NCI-H774 (cell line): Measurements from ENCODE around the gene FAM241A.
"Not testable (repeated sequence)": the region's sequence is repeated elsewhere in the genome, so short reads cannot be mapped to it uniquely, and the experiment has no call there.

ENCODE experiments used
- DNase-seq: peaks from one replicate; lab custom pipeline; 2025; lab: John Stamatoyannopoulos, UW

The FAM241A gene

DNA sequence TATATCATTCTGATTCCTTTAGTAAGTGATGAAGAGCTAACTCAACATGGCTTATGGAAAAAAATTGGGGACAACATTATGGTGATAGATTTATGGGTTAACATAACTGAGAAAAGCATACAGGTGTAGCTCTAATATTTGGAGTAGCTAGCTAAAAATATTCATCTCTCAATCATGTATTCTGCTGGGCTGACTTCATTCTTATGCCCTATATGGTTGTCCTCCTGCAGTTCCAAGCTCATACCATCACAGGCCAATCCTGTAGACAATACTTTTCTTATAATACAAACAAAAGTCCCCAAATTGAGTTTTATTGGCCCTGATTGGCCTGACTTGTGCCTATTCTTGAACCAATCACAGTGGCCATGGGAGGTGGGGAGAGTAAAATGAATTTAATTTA lies 6.7 kb upstream of the FAM241A start:
- DNase-seq, result no peak

DNA sequence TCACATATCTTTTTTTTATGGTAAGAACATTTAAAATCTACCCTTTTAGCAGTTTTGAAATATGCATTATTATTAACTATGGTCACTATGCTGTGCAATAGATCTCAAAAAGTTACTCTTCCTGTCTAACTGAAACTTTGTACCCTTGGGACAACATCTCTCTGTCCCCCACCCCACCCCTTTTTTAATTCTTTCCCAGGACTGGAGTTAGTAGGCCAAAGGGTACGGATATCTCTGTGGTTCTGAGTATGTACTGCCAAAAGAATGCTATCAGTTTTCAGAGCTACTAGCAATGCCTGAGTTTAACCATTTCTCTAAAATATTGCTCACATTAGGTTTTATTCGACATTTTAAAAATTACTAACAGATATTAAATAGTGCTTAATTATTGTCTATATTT lies 4.7 kb upstream of the FAM241A start:
- no peak for DNase-seq

DNA sequence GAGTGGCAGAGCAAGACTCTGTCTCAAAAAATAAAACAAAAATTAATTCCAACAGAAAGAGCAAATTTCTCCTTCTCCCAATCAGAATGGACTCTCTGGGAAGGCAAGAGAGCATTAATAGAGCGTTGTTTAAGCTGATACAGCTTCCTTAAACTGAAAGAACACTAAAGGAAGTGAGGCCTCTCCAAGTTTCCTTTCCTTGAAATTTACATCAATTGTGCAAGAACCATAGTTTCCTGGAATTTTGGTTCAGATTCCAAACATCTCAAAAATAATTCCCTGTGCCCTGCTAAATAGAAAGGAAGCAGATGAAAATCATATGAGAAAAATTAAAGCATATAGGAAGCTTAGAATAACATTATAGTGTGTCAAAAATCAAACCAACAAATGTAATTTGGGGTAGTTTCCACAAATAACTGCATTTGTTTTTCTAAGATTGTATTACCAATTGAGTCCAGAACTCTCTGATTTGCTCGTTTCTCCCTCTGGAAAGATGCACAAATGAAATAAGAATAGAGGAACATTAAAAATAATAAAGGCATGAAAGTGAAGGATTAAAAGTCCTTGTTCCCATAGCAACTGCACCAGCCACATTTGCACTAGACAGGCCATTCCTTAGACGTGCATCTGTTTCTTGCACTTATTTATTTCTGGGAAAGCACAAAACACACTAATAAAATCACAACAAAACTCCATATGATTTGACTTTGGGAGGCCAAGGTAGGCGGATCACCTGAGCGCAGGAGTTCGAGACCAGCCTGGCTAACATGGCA lies 3.7 kb upstream of the FAM241A start:
- DNase-seq, result no peak

DNA sequence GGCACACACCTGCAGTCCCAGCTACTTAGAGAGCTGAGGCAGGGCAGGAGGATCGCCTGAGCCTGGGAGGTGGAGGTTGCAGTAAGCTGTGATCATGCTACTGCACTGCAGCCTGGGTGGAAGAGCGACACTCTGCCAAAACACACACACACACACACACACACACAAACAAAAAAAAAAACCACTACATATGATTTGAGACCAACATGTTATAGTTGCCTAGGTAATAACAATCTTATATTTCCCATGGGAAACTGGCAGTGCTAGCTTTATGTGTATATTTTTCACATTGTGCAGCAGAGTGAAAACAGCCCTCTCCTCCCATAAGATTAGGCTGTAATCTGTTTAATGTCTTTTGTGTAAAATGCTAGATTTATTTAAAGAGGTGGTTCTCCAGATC lies 3.1 kb upstream of the FAM241A start:
- DNase-seq, result no peak

DNA sequence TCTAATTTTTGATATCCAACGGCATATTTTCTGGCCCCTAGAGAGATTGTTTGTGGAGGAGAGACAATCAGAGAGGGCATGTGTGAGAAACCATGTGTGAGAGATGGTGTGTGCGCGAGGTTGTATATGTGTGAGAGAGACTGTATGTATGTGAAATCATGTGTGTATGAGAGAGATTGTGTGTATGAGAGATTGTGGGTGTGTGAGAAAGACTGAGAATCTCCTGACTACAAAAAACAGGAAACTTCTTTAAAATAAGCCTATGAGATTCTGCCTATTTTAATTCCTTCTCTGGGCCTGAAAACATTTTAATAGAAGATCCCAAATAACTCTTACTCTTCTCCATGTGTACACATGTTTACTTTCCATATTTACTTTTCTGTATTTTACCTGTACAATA lies 1.5 kb upstream of the FAM241A start:
- DNase-seq, result no peak

DNA sequence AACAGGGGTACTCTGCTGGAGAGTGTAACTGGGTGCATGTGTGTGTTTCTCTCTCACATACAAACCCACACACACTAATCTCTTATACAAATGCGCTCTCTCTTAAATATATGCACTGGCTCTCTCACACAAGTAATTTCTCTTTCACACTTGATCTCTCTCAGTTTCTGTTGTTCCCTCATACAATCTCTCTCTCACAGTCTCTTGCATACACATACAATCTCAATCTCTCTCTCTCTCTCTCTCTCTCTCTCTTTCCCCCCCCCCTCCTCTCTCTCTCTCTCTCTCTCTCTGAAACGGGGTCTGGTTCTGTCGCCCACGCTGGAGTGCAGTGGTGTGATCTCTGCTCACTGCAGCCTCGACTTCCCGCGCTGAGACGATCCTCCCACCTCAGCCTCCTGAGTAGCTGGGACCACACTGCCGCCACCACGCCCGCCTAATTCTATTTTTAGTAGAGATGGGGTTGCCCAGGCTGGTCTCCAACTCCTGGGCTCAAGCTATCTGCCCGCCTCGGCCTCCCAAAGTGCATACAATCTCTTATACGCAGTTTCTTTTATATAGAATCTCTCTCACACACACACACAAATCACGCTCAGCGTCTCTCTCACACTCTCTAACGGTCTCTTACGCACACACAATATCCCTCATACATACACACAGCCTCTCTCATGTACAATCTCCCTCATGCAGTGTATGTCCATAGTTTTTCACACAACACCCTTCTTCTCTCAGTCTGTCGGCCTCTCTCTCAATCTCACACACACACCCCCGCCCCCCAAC lies 518 bp upstream of the FAM241A start:
- DNase-seq, result no peak

DNA sequence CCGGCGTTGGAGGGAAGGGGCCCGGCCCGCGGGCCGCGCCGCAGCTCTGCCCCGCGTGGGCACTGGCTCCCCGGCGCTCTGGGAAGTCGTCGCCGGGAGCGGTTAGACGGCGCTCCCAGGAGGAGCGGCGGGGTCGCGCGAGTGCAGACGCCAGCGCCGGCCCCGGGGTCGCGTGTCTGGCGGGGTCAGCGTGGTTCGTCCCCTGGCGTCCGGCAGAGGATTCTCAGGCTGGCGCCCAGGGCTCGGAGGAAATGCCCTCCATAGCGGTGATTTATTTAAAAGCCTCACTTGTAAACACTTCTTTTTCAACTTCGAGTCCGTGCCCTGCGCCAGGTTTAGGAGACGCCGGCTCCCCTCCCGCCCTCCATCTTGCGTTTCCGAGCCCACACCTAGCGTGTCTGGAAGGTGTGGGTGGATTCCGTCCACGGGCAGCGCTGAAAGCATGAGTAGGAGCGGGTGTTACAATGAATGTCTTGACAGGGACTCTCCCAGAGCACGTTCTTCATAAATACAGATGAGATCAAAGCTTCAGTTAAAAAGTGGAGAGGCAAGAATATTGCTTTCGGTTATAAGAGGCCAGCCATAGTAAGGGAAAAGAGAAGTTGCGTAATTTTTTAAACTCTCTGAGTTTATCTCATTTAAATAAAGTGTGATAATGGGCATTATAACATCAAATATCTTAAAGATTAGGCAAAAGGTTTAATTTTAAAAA lies 692 bp downstream of the FAM241A start:
- no peak for DNase-seq

DNA sequence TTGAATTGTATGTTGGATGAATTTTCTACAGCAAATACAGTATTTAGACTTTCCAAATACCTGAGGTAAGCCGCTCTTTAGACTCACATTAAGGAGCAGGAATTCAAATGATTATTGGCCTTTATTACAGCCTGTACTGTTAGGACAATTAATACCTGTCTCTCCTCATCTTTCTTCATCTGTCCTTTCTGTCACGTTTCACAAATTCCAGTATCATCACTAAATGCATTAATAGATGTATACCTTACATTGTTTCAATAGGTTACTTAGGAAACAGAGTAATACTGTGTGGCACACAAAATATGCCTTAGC lies 1.2 kb downstream of the FAM241A start:
- DNase-seq, result no peak

DNA sequence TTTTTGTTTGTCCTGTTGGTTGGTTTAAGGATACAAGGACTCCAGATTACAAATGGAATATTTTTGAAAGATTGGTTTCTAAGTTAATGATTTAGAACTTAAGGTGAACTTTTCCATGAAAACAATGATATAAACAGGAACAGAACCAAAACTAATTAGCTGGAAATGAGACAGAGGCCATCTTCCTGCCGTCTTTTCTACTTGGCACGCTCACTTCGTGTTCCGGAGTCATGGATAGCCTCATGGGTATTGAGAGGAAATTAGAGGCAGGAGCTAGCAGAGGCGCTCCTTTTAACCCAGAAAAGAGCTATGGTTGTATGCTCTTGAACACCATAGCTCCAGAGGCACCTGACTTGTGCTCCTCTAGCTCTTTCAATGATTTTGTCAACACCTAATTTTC lies 2.4 kb downstream of the FAM241A start:
- DNase-seq, result no peak

DNA sequence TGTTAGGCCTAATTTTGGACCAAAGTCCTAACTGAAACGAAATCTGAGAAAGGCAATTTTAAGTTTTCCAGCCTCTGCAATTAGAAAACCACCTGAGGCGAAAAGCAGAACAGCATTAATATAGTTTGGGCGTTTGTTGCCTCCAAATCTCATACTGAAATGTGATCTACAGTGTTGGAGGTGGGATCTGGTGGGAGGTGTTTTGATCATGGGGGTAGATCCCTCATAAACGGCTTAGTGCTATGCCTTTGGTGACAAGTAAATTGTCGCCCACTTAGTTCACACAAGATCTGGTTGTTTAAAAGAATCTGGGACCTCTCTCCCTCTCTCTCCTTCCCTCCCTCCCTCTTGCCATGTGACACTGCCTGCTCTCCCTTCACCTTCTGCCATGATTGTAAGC lies 5.7 kb downstream of the FAM241A start:
- no peak for DNase-seq

DNA sequence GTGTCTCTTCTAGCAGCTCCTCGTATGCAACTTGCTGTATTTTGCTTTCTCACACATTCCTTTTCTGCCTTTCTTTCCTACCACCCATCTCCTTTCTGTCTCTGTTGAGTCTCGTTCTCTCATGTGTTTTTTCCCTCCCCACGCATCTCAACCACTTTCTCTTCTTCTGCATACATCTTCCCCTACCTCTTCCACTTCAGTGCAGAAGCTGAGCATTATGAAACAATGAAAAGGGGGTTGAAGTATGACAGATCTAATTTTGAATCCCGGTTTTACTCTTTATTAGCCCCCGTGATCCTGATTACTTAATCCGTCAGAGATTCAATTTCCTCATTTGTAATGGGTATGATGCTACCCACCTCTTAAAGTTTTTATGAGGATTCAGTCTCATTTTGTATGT lies 7.3 kb downstream of the FAM241A start:
- DNase-seq, result no peak

DNA sequence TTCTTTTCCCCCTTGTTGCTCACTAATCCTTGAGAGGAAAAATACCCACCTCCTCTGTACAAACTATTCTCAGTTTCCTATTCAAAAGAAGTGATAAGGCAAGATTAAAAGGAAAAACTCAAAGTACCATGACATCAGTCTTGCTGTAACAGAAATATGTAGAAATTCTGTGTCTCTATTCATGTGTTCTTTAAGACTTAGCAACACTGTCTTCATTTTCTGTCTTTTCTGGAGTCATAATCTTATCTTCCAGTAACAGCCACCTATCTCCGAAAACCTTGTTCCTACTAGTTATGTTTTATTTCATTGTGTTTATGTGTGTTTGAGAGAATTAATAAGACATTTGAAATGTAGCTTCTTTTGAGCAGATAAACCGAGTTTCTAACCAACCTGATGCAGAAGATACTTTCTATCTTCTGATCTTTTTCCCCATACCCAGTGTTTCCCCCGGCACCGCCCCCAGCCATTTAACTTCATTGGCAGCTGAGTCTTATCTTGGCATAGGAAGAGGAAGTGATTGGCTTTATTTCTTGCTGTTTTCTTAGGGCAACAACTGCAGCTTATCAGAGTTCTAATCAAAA lies 8.0 kb downstream of the FAM241A start:
- no peak for DNase-seq

DNA sequence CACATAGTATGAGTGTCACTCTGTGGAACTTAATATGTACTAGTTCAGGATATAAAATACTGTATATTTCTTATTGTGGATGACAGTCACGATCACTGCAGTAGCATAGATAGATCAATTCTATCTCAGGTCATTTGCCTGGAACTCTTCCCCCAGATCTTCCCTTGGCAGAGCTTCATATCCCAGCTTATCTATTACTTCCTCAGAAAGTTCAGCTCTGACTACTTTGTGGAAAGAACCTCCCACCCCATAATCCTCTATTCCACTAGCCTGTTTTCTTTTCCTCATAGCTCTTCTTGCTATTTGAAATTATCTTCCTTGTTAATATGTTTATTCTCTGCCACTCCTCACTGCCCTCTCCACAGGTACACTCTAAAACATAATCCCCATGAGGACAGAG lies 10.9 kb downstream of the FAM241A start:
- no peak for DNase-seq

DNA sequence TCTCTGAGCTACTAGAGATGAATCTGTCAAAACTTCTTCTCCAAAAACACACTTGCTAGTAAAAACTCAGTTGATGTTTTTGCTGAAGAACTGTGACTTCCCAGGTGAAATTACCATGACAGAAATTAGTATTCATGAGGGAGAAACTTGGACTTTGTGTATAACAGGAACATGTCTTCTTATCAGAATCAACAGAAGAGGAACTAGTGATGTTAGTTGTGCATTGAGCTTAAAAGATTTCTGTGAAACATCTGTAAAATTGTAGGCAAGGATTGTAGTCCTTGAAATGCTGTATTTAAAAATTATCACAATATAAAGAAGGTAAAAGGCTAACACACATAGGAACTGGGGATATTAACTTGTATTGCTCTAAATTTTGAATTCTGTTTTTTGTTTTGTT lies 11.3 kb downstream of the FAM241A start:
- no peak for DNase-seq

DNA sequence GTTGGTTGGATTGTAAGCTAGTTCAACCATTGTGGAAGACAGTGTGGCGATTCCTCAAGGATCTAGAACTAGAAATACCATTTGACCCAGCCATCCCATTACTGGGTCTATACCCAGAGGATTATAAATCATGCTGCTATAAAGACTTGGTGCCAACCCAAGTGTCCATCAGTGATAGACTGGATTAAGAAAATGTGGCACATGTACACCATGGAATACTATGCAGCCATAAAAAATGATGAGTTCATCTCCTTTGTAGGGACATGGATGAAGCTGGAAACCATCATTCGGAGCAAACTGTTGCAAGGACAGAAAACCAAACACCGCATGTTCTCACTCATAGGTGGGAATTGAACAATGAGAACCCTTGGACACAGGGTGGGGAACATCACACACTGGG lies 18.5 kb downstream of the FAM241A start:
- DNase-seq, result not testable (repeated sequence)

DNA sequence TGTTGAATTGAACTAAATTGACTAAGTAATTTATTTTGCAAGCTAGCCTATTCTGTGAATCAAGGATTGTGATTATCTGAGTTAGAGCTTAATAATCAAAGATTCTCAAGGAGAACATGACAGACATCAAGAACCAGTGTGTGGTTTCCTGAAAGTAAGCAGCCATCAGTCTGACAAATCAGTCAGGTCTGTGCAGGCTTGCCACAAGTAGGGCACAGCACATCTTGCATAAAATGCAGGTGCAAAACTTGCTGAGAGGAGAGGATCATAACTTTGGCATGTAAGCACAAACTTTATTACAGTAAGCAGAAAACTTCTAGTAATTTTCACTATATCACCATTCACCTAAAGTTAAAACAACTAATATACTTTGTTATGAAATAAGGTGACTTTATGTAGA lies 22.5 kb downstream of the FAM241A start:
- DNase-seq, result no peak

DNA sequence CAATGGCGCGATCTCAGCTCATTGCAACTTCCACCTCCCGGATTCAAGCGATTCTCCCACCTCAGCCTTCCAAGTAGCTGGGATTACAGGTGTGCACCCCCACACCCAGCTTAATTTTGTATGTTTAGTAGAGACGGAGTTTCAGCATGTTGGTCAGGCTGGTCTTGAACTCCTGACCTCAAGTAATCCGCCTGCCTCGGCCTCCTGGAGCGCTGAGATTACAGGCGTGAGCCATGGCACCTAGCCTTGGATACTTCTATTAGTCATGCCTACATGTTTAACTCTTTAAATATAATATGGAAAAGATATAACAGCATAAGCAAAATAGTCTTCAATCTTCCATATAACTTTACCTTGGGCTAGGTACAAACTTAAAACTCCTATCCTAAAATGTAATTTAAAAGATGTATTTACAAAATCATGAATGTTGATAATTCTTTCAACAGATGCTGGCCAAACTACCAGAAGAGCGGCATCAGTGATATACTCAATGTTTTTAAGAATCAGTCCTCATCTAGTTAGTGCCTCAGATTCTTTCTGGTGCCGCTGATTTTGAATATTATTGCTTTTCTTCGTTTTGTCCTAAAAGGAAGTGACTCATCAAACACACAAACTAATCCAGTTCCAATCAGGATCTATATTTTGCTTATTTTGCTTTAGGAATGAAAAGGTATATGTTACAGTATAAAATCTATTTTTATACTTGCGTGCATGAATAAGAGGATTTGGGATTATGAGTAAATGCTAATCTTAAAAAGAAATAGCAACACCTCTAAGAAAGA lies 23.7 kb downstream of the FAM241A start:
- DNase-seq, result no peak

DNA sequence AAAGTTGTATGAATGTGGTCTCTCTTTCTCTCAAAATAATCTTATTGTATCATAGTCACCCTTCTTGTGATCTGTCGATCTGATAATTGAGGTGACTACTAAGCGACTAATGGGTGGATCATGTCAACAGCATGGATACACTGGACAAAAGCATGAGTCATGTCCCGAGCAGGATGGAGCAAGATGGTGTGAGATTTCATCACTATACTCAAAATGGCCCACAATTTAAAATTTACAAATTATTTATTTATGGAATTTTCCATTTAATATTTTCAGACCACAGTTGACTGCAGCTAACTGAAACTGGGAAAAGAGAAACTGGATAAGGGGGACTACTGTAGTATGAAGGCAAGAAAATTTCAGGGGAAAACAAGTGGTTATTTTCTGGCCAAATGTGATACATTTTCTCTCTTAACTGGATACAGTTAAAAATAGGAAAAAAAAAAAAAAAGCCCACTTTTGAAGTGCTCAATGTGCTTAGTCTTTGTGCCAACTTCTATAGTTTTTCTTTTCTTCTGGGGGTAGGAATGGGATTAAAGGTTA lies 25.3 kb downstream of the FAM241A start:
- DNase-seq, result no peak

DNA sequence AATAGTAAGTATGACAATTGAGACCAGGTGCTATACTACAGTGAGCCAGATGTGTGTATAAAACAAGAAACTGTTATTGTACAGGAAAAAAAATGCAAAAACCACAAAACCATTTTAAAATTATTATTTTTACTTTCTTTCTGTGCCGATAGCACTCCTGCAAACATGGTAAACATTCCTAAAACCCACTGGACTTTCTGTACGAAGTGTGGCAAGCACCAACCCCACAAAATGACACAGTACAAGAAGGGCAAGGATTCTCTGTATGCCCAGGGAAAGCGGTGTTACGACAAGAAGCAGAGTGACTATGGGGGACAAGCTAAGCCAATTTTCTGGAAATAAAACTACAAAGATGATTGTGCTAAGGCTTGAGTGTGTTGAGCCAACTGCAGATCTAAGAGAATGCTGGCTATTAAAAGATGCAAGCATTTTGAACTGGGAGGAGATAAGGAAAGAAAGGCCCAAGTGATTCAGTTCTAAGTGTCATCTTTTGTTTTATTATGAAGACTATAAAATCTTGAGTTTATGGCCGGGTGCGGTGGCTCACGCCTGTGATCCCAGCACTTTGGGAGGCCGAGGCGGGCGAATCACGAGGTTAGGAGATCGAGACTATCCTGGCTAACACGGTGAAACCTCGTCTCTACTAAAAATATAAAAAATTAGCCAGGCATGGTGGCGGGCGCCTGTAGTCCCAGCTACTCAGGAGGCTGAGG lies 26.0 kb downstream of the FAM241A start:
- not testable (repeated sequence) for DNase-seq

DNA sequence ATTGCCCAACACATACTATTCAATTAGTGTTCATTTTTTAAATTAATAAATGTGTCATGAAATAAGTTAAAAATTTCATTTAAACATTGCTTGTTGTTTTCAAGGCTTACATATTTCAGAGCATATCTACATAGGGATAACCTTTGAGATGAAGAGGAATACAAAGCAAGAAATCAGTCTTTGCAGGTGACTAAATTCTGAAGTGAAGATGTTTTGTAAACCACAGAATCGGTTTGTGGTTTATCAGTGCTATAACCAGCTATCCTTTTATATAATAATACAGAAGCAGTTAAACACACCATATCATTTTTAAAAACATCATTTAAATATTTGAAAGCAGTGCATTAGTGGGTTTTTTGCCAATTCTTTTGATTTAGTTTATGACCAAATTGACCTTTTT lies 26.9 kb downstream of the FAM241A start:
- DNase-seq, result no peak
